22Rv1 (cell line): ENCODE data around the gene SH3PXD2A.

Experiments used
- H3K27ac ChIP-seq: fragments of 450-650 bp; 2 replicates; pipeline ENCODE4 v1.5.1; 2017
- CTCF ChIP-seq: fragments of 450-650 bp; IDR thresholded peaks from 2 replicates; pipeline ENCODE4 v1.5.1; 2017; ENCODE audit warnings: mild to moderate bottlenecking
- ZFX ChIP-seq: fragments of 450-650 bp; IDR thresholded peaks from 2 replicates; pipeline ENCODE4 v1.6.1; 2017; ENCODE audit warnings: antibody characterized with exemption, borderline replicate concordance

Gene SH3PXD2A

DNA sequence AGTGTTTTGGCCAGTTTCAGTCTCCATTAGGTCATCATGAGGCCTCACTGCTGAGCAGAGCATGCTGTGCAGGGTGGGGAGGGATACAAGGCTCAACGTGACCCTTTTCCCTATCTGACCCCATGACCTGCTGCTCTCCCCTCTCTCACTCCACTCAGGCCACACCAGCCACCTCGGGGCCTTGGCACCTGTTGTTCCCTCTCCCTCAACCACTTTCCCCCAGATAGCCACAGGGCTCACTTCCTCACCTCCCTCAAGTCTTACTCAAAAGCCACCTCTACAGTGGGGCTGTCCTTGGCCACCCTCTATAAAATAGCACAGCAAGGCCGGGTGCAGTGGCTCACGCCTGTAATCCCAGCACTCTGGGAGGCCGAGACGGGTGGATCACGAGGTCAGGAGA, 13.9 kb downstream of the SH3PXD2A start:
- TF ChIP-seq CTCF: no peak
- TF ChIP-seq ZFX: no peak
- H3K27ac ChIP-seq: no peak overlapping the region

GRCh38 chr10:103840740-103841070, 14.7 kb downstream of the SH3PXD2A start:
- TF ChIP-seq CTCF: no peak
- no peak for TF ChIP-seq ZFX
- no peak overlapping the region for H3K27ac ChIP-seq

- no peak overlapping the region for H3K27ac ChIP-seq
- TF ChIP-seq ZFX (no peak), CTCF (no peak)
These were observed 15.3 kb downstream of the SH3PXD2A start for GRCh38 chr10:103839872-103840739.

DNA sequence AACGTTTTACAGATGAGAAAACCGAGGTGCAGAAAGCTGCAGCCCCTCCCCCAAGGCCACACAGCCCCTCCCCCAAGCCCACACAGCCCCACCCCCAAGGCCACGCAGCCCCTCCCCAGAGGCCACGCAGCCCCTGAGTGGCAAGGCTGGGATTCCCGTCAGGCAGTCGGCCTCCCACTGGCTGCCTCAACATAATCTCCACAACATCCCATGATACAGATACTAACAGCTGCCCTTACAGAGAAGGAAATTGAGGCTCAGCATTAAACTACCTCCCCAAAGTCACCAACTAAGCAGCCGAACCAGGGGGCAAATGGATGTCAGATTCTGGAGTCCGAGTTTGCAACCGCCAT, 15.9 kb downstream of the SH3PXD2A start:
- TF ChIP-seq CTCF: no peak
- TF ChIP-seq ZFX: no peak

DNA sequence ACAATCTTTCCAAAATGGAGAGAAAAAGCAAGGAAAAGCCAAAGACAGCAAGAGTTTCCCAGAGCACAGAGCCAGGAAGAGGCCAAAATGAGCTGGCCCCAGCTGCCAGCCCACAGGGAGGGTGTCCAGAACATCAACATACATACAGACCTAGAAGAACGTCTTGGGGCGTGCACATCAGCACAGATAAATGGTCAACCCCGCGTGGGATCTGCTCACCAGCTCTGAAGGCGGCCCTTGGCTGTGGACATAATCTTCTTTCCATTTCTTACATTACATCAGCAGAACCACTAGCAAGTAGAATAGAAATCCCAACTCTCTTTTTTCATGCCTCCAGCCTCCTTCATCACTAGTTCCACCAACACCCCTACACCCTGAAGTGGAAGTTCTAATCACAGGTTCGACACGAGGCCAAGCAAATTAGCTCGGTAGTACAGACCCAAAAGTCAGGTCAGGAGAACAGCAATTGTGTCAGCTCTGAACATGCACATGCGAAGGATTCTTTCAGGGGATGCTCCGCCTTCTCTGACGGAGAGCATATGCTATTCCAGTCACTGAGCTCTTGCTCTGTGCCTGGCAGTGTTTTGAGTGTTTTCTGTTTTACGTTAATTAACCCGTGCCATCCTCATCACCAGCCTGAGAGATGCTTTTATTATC, 16.4 kb downstream of the SH3PXD2A start:
- no peak overlapping the region for H3K27ac ChIP-seq
- no peak for TF ChIP-seq CTCF
- no peak for TF ChIP-seq ZFX

More for the DNA sequence above, 15.9 kb downstream of the SH3PXD2A start:
- no peak overlapping the region for H3K27ac ChIP-seq

DNA sequence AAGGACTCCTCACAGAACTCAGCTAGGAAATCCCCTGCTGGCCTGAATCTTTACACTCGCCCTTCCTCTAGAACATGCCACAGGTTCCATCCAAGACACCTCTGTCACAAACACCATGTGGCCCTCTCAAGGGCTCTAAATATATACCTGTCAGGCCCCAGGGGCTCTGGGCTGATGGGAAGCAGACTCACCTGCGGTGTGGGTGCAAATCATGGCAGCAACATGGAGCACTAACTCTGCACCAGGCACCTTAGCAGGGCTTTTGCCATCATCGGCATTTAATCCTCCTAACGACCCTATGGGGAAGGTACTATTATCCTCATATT, 17.3 kb downstream of the SH3PXD2A start:
- H3K27ac ChIP-seq: no peak overlapping the region
- TF ChIP-seq ZFX (no peak), CTCF (no peak)

GRCh38 chr10:103837370-103838069, 17.9 kb downstream of the SH3PXD2A start:
- TF ChIP-seq ZFX (no peak), CTCF (no peak)
- no peak overlapping the region for H3K27ac ChIP-seq
